K562 (cell line): ENCODE results near the gene CARD10. TPM values are rescaled to one million over a fixed set of nuclear protein-coding genes. Genes with fewer than 3 reads are reported as not detected.

Source experiments
- ATAC-seq: fragments of 200-7000 bp; cut with Tn5 transposase; 3 replicates; pipeline ENCODE4 v1.9.1; 2020; ENCODE audit warnings: moderate library complexity
- BruUV-seq: library from RNA; stranded (reverse); fragments of 400-500 nt; replicated peaks from 2 replicates; lab custom pipeline; 2021; lab: Mats Ljungman, UMichigan
- CTCF ChIA-PET: fragments of 300-600 bp; formaldehyde crosslinking; extraction: SDS; loops from one replicate; lab custom pipeline; 2021; ENCODE audit warnings: low intra/inter-chr PET ratio; lab: Yijun Ruan, JAX
- POLR2A ChIA-PET: fragments of 300-600, 350-650 bp; sonication (Branson Sonifier 250); formaldehyde crosslinking; extraction: SDS; loops from one replicate; lab custom pipeline; 2021; ENCODE audit warnings: antibody characterized with exemption, inconsistent platforms; lab: Yijun Ruan, JAX
- DNase-seq, 4 experiments: peaks; one replicate each; pipeline versions ENCODE4 v3.0.0 to v3.0.0-alpha.2; 2011 to 2018; ENCODE audit warnings: low spot score in 3 of 4, mixed read lengths in 3 of 4; ENCODE audit errors: extremely low read depth in 1 of 4
- FAIRE-seq: peaks from 2 replicates; lab custom pipeline; 2011; peaks lifted over from hg19 to GRCh38; lab: Jason Lieb, UNC
- H2AFZ ChIP-seq: 2 replicates; pipeline ENCODE4 v1.6.0; 2011; ENCODE audit warnings: low read depth, low read length, control low read depth, inconsistent platforms
- H3K27ac ChIP-seq: fragments of 200-600 bp; 3 replicates; pipeline ENCODE4 v1.8.0; 2011; ENCODE audit warnings: low read depth, mild to moderate bottlenecking, control low read depth, inconsistent platforms, low read length, moderate library complexity, mixed read lengths; ENCODE audit errors: extremely low read depth
- H3K27me3 ChIP-seq, 2 experiments: fragments of 300-600 bp in 1 of 2; 2 replicates in 1 of 2; 3 replicates in 1 of 2; pipeline versions ENCODE4 v1.6.0 to v1.8.0; 2011; ENCODE audit warnings: inconsistent platforms in 2 of 2, low read length in 2 of 2, mild to moderate bottlenecking in 1 of 2, mixed read lengths in 1 of 2, moderate library complexity in 1 of 2; ENCODE audit not compliant: control insufficient read depth in 2 of 2, insufficient read depth in 2 of 2
- H3K36me3 ChIP-seq: fragments of 300-600 bp; 3 replicates; pipeline ENCODE4 v1.8.0; 2011; ENCODE audit warnings: mild to moderate bottlenecking, low read length, inconsistent platforms; ENCODE audit not compliant: control insufficient read depth, insufficient read depth
- H3K4me1 ChIP-seq, 2 experiments: fragments of 200-600 bp in 1 of 2; replicated peaks in 1 of 2; 2 replicates in 1 of 2; 3 replicates in 1 of 2; pipeline versions ENCODE4 v1.5.1 to v1.8.0; 2011; ENCODE audit warnings: inconsistent platforms in 2 of 2, low read length in 2 of 2, mild to moderate bottlenecking in 1 of 2, mixed read lengths in 1 of 2, moderate library complexity in 1 of 2; ENCODE audit not compliant: control insufficient read depth in 2 of 2, insufficient read depth in 2 of 2
- H3K4me2 ChIP-seq: 2 replicates; pipeline ENCODE4 v1.6.1; 2011; ENCODE audit warnings: low read length, control low read depth, inconsistent platforms, mixed read lengths; ENCODE audit not compliant: insufficient read depth
- H3K4me3 ChIP-seq: fragments of 200-600 bp; sonication (generic), shearing (Covaris generic); 2 replicates; pipeline ENCODE4 v1.5.1; 2016; ENCODE audit warnings: control low read depth, inconsistent platforms
- H3K79me2 ChIP-seq: fragments of 200-600 bp; 3 replicates; pipeline ENCODE4 v1.8.0; 2011; ENCODE audit warnings: low read length, inconsistent platforms; ENCODE audit not compliant: control insufficient read depth, insufficient read depth
- H3K9ac ChIP-seq, 2 experiments: 2 replicates each; pipeline versions ENCODE4 v1.6.0 to v1.6.1; 2011; ENCODE audit warnings: low read depth in 2 of 2, low read length in 2 of 2, control low read depth in 1 of 2, inconsistent platforms in 1 of 2, mild to moderate bottlenecking in 1 of 2, mixed read lengths in 1 of 2; ENCODE audit not compliant: insufficient read depth in 1 of 2
- H3K9me1 ChIP-seq: one replicate; pipeline ENCODE4 v1.6.0; 2011; ENCODE audit warnings: inconsistent platforms, mild to moderate bottlenecking, low read length, moderate library complexity; ENCODE audit not compliant: control insufficient read depth, insufficient read depth
- H3K9me3 ChIP-seq: replicated peaks from 2 replicates; pipeline ENCODE4 v1.5.1; 2011; ENCODE audit warnings: low read depth, low read length, inconsistent platforms; ENCODE audit not compliant: control insufficient read depth, insufficient read depth
- H4K20me1 ChIP-seq: replicated peaks from 2 replicates; pipeline ENCODE4 v1.6.1; 2011; ENCODE audit warnings: low read length, inconsistent platforms, mixed read lengths; ENCODE audit not compliant: control insufficient read depth, insufficient read depth
- KAT7 ChIP-seq: sonication (generic); formaldehyde crosslinking; IDR thresholded peaks from 2 replicates; pipeline ENCODE4 v1.8.0; 2022; ENCODE audit warnings: missing genetic modification reagents, mild to moderate bottlenecking, borderline replicate concordance
- MYC ChIP-seq, 2 experiments: fragments of 250-450 bp in 1 of 2; sonication (Bioruptor Pico) in 1 of 2; IDR thresholded peaks; 2 replicates each; pipeline versions ENCODE4 v1.5.1 to v1.6.1; 2012 to 2021; ENCODE audit warnings: low read depth in 2 of 2, borderline replicate concordance in 1 of 2, improper control_type of control experiment in 1 of 2, low read length in 1 of 2, mild to moderate bottlenecking in 1 of 2, moderate library complexity in 1 of 2
- NBN ChIP-seq: fragments of 450-650 bp; IDR thresholded peaks from 2 replicates; pipeline ENCODE4 v1.6.1; 2016; ENCODE audit warnings: low read depth, mild to moderate bottlenecking
- NFXL1 ChIP-seq: fragments of 450-650 bp; formaldehyde crosslinking; IDR thresholded peaks from 2 replicates; pipeline ENCODE4 v1.4.0; 2021; ENCODE audit warnings: mild to moderate bottlenecking
- NFYB ChIP-seq: IDR thresholded peaks from 2 replicates; pipeline ENCODE4 v1.6.1; 2011; ENCODE audit warnings: mild to moderate bottlenecking, moderate library complexity; ENCODE audit not compliant: insufficient read length; ENCODE audit errors: extremely low read depth
- RB1 ChIP-seq: fragments of 450-650 bp; IDR thresholded peaks from 2 replicates; pipeline ENCODE4 v1.6.1; 2017; ENCODE audit warnings: low read depth, mild to moderate bottlenecking
- RBM39 ChIP-seq: fragments of 200-400 bp; formaldehyde crosslinking; optimal IDR thresholded peaks from 2 replicates; pipeline ENCODE3; 2018; ENCODE audit warnings: low read depth, low read length
- RNF2 ChIP-seq: sonication (generic); IDR thresholded peaks from 2 replicates; pipeline ENCODE4 v1.6.1; 2016
- TAL1 ChIP-seq: fragments of 450-650 bp; IDR thresholded peaks from 2 replicates; pipeline ENCODE4 v1.6.1; 2016; ENCODE audit warnings: mild to moderate bottlenecking
- ZNF780A ChIP-seq: fragments of 250-450 bp; sonication (Bioruptor Pico); IDR thresholded peaks from 2 replicates; pipeline ENCODE4 v1.5.0; 2021; ENCODE audit warnings: mild to moderate bottlenecking
- WGBS: fragments of 100-300 bp; shearing (Covaris generic); methylation state at CpG from one replicate; pipeline ENCODE4 v1.1.6; 2016; ENCODE audit warnings: low coverage, mixed read lengths; ENCODE audit not compliant: insufficient coverage; ENCODE audit errors: missing lambda C conversion rate; 5-methylcytosine and 5-hydroxymethylcytosine counted together
- in situ Hi-C: fragments of 300-500 bp; cut with MboI; formaldehyde crosslinking; loops from 4 replicates; pipeline ENCODE4 v1.15.0; 2018; ENCODE audit warnings: inconsistent platforms, mixed read lengths
- intact Hi-C: fragments of 100-400 bp; cut with micrococcal nuclease; formaldehyde crosslinking; loops from 2 replicates; pipeline ENCODE4 v1.14.2; 2022
- polyA plus RNA-seq, 8 experiments: library from polyadenylated mRNA; depleted of rRNA in 4 of 8; stranded (reverse) in 5 of 8; unstranded in 3 of 8; fragments of >200 nt; fragmentation: Nextera tagmentation in 2 of 8; fragmentation: Illumina TruSeq in 1 of 8; extraction: Ambion mirVana in 2 of 8; extraction: Trizol in 1 of 8; gene quantifications; 2 replicates each; pipeline versions ENCODE4 v1.2.1 to v1.2.3, GENCODE V29; 2011 to 2014; ENCODE audit warnings: inconsistent platforms in 1 of 8, missing spikeins in 1 of 8
- total RNA-seq, 7 experiments: library from RNA; depleted of rRNA in 6 of 7; stranded (reverse); fragments of >200 nt in 6 of 7; fragmentation: Illumina TruSeq in 2 of 7; extraction: Trizol in 2 of 7; gene quantifications; 2 replicates each; pipeline versions ENCODE4 v1.2.1 to v1.2.3, GENCODE V29; 2011 to 2021; ENCODE audit warnings: low replicate concordance in 1 of 7
- TF ChIP-seq, protein P1 (sequence below): fragments of 450-650 bp; IDR thresholded peaks from 2 replicates; pipeline ENCODE4 v1.7.1; 2018; ENCODE audit warnings: mild to moderate bottlenecking, low read depth; ENCODE audit not compliant: partially characterized antibody
- TF ChIP-seq, protein P2 (sequence below): IDR thresholded peaks from 2 replicates; pipeline ENCODE4 v1.6.1; 2011; ENCODE audit not compliant: insufficient read length; ENCODE audit errors: extremely low read depth

CARD10 gene
- total and polyA plus RNA-seq, 9 of the 15 experiments (the other 6 are each of a cell fraction or from before 2014, with no cell fraction given), result 0.13 to 5.8 (median 1.6) TPM

DNA sequence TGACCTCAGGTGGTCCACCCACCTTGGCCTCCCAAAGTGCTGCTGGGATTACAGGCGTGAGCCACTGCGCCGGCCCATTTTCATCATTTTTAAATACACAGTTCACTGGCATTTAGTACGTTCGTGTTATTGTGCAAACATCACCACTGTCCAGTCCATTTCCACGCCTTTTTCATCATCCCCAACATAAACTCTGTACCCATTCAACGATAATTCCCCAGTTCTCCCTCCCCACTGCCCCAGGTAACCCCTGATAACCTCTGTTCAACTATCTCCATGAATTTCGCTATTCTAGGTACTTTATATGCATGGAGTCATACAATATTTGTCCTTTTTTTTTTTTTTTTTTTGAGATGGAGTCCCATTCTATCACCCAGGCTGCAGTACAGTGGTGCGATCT is 73.7 kb downstream of the CARD10 start:
- no peaks in the 10 kb centered on the region for H4K20me1 ChIP-seq
- no peaks in the 10 kb centered on the region for H3K36me3 ChIP-seq
- POLR2A ChIA-PET, result no interaction called here
- ATAC-seq (no peak), FAIRE-seq (no peak)
- no TSS peak for BruUV-seq
- H3K27me3 ChIP-seq, result peaks cover 0 to 48% of the 10 kb centered on the region in 2 experiments; a peak in 3 of 5 replicates
- H3K9me1 ChIP-seq, result no peaks in the 10 kb centered on the region
- in situ Hi-C loops, result no loop called here
- H3K27ac ChIP-seq, result no peak overlapping the region
- H3K9me3 ChIP-seq, result no peaks in the 10 kb centered on the region
- TF ChIP-seq RB1 (no peak), NFYB (no peak), ZNF780A (no peak), RNF2 (no peak), KAT7 (CRISPR knock-in tag) (no peak), NFXL1 (CRISPR knock-in tag) (no peak), MYC (IDR thresholded peaks at IDR 0.05; ENCODE audit: low read depth, low read length) (no peak), MYC (CRISPR knock-in tag; IDR thresholded peaks at IDR 0.05; ENCODE audit: borderline replicate concordance, low read depth) (no peak), RBM39 (no peak), NBN (no peak), TAL1 (no peak)
- TF ChIP-seq, protein P1, sequence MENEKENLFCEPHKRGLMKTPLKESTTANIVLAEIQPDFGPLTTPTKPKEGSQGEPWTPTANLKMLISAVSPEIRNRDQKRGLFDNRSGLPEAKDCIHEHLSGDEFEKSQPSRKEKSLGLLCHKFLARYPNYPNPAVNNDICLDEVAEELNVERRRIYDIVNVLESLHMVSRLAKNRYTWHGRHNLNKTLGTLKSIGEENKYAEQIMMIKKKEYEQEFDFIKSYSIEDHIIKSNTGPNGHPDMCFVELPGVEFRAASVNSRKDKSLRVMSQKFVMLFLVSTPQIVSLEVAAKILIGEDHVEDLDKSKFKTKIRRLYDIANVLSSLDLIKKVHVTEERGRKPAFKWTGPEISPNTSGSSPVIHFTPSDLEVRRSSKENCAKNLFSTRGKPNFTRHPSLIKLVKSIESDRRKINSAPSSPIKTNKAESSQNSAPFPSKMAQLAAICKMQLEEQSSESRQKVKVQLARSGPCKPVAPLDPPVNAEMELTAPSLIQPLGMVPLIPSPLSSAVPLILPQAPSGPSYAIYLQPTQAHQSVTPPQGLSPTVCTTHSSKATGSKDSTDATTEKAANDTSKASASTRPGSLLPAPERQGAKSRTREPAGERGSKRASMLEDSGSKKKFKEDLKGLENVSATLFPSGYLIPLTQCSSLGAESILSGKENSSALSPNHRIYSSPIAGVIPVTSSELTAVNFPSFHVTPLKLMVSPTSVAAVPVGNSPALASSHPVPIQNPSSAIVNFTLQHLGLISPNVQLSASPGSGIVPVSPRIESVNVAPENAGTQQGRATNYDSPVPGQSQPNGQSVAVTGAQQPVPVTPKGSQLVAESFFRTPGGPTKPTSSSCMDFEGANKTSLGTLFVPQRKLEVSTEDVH, result no peak
- TF ChIP-seq, protein P2, sequence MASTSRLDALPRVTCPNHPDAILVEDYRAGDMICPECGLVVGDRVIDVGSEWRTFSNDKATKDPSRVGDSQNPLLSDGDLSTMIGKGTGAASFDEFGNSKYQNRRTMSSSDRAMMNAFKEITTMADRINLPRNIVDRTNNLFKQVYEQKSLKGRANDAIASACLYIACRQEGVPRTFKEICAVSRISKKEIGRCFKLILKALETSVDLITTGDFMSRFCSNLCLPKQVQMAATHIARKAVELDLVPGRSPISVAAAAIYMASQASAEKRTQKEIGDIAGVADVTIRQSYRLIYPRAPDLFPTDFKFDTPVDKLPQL, result no peak
- TF ChIP-seq, all 486 proteins: peak for 0
- intact Hi-C loops, result no loop called here
- Histone ChIP-seq H2AFZ (no peak overlapping the region), H3K4me1 (no peaks in the 10 kb centered on the region), H3K4me3 (no peak overlapping the region), H3K79me2 (no peaks in the 10 kb centered on the region), H3K9ac (no peak overlapping the region), H3K4me2 (no peak overlapping the region)
- no peak for DNase-seq
- WGBS, result 5% methylated on average over 7 of the region's 9 CpGs
- CTCF ChIA-PET, result interaction anchor here (0.5 kb wide), 1 partner anchor 13 kb away, joined by 4 read pairs; no protein-coding TSS in a partner anchor
